ENCODE data around the gene DAGLB. TPM values are rescaled to one million over a fixed set of nuclear protein-coding genes. Genes with fewer than 3 reads are reported as not detected.
"Not testable (repeated sequence)": the region's sequence is repeated elsewhere in the genome, so short reads cannot be mapped to it uniquely, and the experiment has no call there.

Gene DAGLB
- total RNA-seq, 2 donors from 2014 or later = 15.6 to 26.5 TPM

DNA sequence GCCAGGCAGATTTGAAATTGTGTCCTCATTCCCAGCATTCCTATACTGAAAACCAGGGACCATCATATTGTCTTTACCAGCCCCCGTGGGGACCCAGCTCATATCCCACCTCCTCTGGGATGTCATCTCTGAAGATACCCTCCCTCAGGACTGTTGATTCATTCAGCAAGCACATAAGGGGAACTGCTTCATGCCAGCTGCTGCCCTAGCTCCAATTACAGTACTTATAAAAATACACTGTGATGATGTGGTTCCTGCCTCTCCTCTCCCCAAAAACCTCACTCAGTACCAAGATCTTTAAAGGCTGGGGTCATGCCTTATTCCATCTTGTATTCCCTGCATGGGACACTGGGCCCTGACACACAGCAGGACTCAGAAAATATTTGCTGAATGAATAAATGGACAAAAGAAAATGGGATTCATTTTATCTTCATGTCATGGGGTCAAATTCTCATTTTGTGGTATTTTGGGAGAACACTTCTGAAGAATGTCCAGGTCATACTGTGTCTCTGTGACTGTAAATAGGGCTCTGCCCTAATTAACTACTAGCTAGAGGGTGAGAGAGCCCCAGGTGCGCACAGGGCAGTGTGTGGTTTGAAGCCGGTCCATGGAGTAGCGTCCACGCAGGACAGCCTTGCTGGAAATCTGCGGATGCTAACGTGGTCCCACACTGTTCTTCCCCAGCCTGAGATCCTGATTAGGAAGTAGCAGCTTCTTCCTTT, 29.0 kb upstream of the DAGLB start:
- Histone ChIP-seq H3K27me3 (no peaks in the 10 kb centered on the region), H3K27ac (no peak overlapping the region), H3K4me1 (peaks cover 15% of the 10 kb centered on the region), H3K9ac (ENCODE audit: low read depth in 2 of 2, low read length in 2 of 2) (no peak overlapping the region), H3K4me3 (no peak overlapping the region), H3K9me3 (no peaks in the 10 kb centered on the region), H3K36me3 (no peaks in the 10 kb centered on the region)
- DNase-seq = no peak
- intact Hi-C loops (cut with DNase I) = no loop called here
- TF ChIP-seq CTCF (IDR thresholded peaks at IDR 0.05) = no peak

- TF ChIP-seq CTCF (IDR thresholded peaks at IDR 0.05) = no peak
- intact Hi-C loops (cut with DNase I) = no loop called here
- Histone ChIP-seq H3K27me3 (no peaks in the 10 kb centered on the region), H3K27ac (no peak overlapping the region), H3K4me3 (no peak overlapping the region), H3K9ac (ENCODE audit: low read depth in 2 of 2, low read length in 2 of 2) (no peak overlapping the region), H3K9me3 (no peaks in the 10 kb centered on the region), H3K4me1 (peaks cover 11% of the 10 kb centered on the region), H3K36me3 (no peaks in the 10 kb centered on the region)
- no peak for DNase-seq
Measured at GRCh38 chr7:6475433-6476186, 27.9 kb upstream of the DAGLB start.

- H3K36me3 ChIP-seq = peaks cover 7% of the 10 kb centered on the region
- no peaks in the 10 kb centered on the region for H3K9me3 ChIP-seq
- H3K4me3 ChIP-seq = no peak overlapping the region
- TF ChIP-seq CTCF (IDR thresholded peaks at IDR 0.05) = no peak
- DNase-seq = no peak
- H3K9ac ChIP-seq (ENCODE audit: low read depth in 2 of 2, low read length in 2 of 2) = no peak overlapping the region
- no peak overlapping the region for H3K27ac ChIP-seq
- intact Hi-C loops (cut with DNase I) = no loop called here
- no peaks in the 10 kb centered on the region for H3K4me1 ChIP-seq
- no peaks in the 10 kb centered on the region for H3K27me3 ChIP-seq
Measured at GRCh38 chr7:6465862-6466261, 18.1 kb upstream of the DAGLB start.

- H3K36me3 ChIP-seq; DNase-seq; H3K9me3 ChIP-seq; H3K27me3 ChIP-seq; intact Hi-C loops (cut with DNase I); H3K4me3 ChIP-seq; H3K27ac ChIP-seq; H3K9ac ChIP-seq (ENCODE audit: low read depth in 2 of 2, low read length in 2 of 2); H3K4me1 ChIP-seq: not testable (repeated sequence)
Measured at GRCh38 chr7:6463609-6464008, 15.9 kb upstream of the DAGLB start.

- Histone ChIP-seq H3K27me3 (no peaks in the 10 kb centered on the region), H3K36me3 (no peaks in the 10 kb centered on the region), H3K9ac (ENCODE audit: low read depth in 2 of 2, low read length in 2 of 2) (no peak overlapping the region), H3K9me3 (no peaks in the 10 kb centered on the region), H3K27ac (no peak overlapping the region), H3K4me3 (no peak overlapping the region), H3K4me1 (no peaks in the 10 kb centered on the region)
- intact Hi-C loops (cut with DNase I) = no loop called here
- DNase-seq = no peak
- TF ChIP-seq CTCF (IDR thresholded peaks at IDR 0.05) = no peak
Measured at GRCh38 chr7:6461946-6462550, 14.3 kb upstream of the DAGLB start.
